GM12878 (cell line): Measurements from ENCODE around the gene MYBPHL. TPM values are rescaled to one million over a fixed set of nuclear protein-coding genes. Genes with fewer than 3 reads are reported as not detected.

Experiments
- ATAC-seq: fragments of 200-7000 bp; cut with Tn5 transposase; 3 replicates; pipeline ENCODE4 v1.9.1; 2020; ENCODE audit warnings: mild to moderate bottlenecking, moderate library complexity
- BruUV-seq: library from RNA; stranded (reverse); fragments of 400-500 nt; replicated peaks from 2 replicates; lab custom pipeline; 2021; lab: Mats Ljungman, UMichigan
- CTCF ChIA-PET: fragments of 300-600 bp; sonication (Branson Sonifier 250); formaldehyde crosslinking; extraction: SDS; loops from one replicate; lab custom pipeline; 2021; ENCODE audit warnings: inconsistent platforms; lab: Yijun Ruan, JAX
- POLR2A ChIA-PET: fragments of 350-600 bp; formaldehyde crosslinking; extraction: SDS; loops from one replicate; lab custom pipeline; 2021; ENCODE audit warnings: inconsistent platforms; lab: Charles Lee
- RAD21 ChIA-PET: fragments of 300-600 bp; sonication (Branson Sonifier 250); formaldehyde crosslinking; loops from one replicate; lab custom pipeline; 2023; ENCODE audit warnings: antibody characterized with exemption; ENCODE audit not compliant: unreplicated experiment; lab: Charles Lee
- SMC1A ChIA-PET: fragments of 300-600 bp; sonication (Branson Sonifier 250); formaldehyde crosslinking; loops from one replicate; lab custom pipeline; 2023; ENCODE audit not compliant: unreplicated experiment, uncharacterized antibody; lab: Charles Lee
- DNase-seq: peaks from one replicate; pipeline ENCODE4 v3.0.0-alpha.2; 2011; ENCODE audit warnings: low read depth, low spot score
- FAIRE-seq: peaks from 3 replicates; lab custom pipeline; 2011; peaks lifted over from hg19 to GRCh38; lab: Jason Lieb, UNC
- H2AFZ ChIP-seq: 2 replicates; pipeline ENCODE4 v1.6.0; 2011; ENCODE audit warnings: low read depth, low read length, control low read depth; ENCODE audit not compliant: control insufficient read depth
- H3K27ac ChIP-seq: 2 replicates; pipeline ENCODE4 v1.5.1; 2011; ENCODE audit warnings: control low read depth; ENCODE audit not compliant: control insufficient read depth, insufficient read depth
- H3K27me3 ChIP-seq, 2 experiments: replicated peaks in 1 of 2; 2 replicates each; pipeline versions ENCODE4 v1.6.0 to v1.6.1; 2011; ENCODE audit warnings: low read length in 1 of 2; ENCODE audit not compliant: control insufficient read depth in 2 of 2, insufficient read depth in 2 of 2
- H3K36me3 ChIP-seq, 2 experiments: 2 replicates each; pipeline ENCODE4 v1.5.1; 2011; ENCODE audit warnings: low read length in 1 of 2; ENCODE audit not compliant: control insufficient read depth in 2 of 2, insufficient read depth in 2 of 2
- H3K4me1 ChIP-seq: 2 replicates; pipeline ENCODE4 v1.6.1; 2011; ENCODE audit warnings: mild to moderate bottlenecking, low read length, moderate library complexity, mixed read lengths; ENCODE audit not compliant: control insufficient read depth, insufficient read depth
- H3K4me2 ChIP-seq: 2 replicates; pipeline ENCODE4 v1.6.0; 2011; ENCODE audit warnings: control low read depth; ENCODE audit not compliant: control insufficient read depth, insufficient read depth
- H3K4me3 ChIP-seq: fragments of 200-600 bp; sonication (generic); 2 replicates; pipeline ENCODE4 v1.5.1; 2016
- H3K79me2 ChIP-seq: 2 replicates; pipeline ENCODE4 v1.6.0; 2011; ENCODE audit warnings: low read length; ENCODE audit not compliant: control insufficient read depth, insufficient read depth
- H3K9ac ChIP-seq: 2 replicates; pipeline ENCODE4 v1.8.0; 2011; ENCODE audit warnings: low read length, control low read depth, mixed read lengths; ENCODE audit not compliant: control insufficient read depth, insufficient read depth
- H3K9me3 ChIP-seq: replicated peaks from 3 replicates; pipeline ENCODE4 v1.5.1; 2011; ENCODE audit warnings: mild to moderate bottlenecking, low read length; ENCODE audit not compliant: control insufficient read depth, insufficient read depth
- H4K20me1 ChIP-seq: 2 replicates; pipeline ENCODE4 v1.6.0; 2011; ENCODE audit not compliant: control insufficient read depth, insufficient read depth
- EGR1 ChIP-seq, 2 experiments: IDR thresholded peaks; 1 replicate in 1 of 2; 2 replicates in 1 of 2; pipeline ENCODE4 v1.6.1; 2011 to 2012; ENCODE audit warnings: low read depth in 2 of 2, low read length in 2 of 2, borderline replicate concordance in 1 of 2, mild to moderate bottlenecking in 1 of 2, moderate library complexity in 1 of 2
- FOXM1 ChIP-seq: IDR thresholded peaks from 2 replicates; pipeline ENCODE4 v1.6.1; 2012; ENCODE audit warnings: low read depth, mild to moderate bottlenecking, inconsistent platforms, low read length, moderate library complexity
- MTA3 ChIP-seq: IDR thresholded peaks from 2 replicates; pipeline ENCODE4 v1.6.1; 2012; ENCODE audit warnings: low read length, inconsistent platforms, borderline replicate concordance
- MXI1 ChIP-seq: fragments of 150-350 bp; IDR thresholded peaks from 2 replicates; pipeline ENCODE4 v1.6.1; 2011; ENCODE audit warnings: low read depth, mild to moderate bottlenecking, inconsistent platforms, low read length, improper control_type of control experiment
- MYC ChIP-seq: IDR thresholded peaks from 2 replicates; pipeline ENCODE4 v1.6.1; 2011; ENCODE audit warnings: mild to moderate bottlenecking, low read length, moderate library complexity, inconsistent platforms; ENCODE audit not compliant: insufficient read depth, insufficient replicate concordance, insufficient read length, severe bottlenecking
- NR2C2 ChIP-seq: IDR thresholded peaks from 2 replicates; pipeline ENCODE4 v1.6.1; 2011; ENCODE audit warnings: borderline replicate concordance, low read depth; ENCODE audit not compliant: control insufficient read depth, insufficient read length
- PAX5 ChIP-seq: IDR thresholded peaks from 2 replicates; pipeline ENCODE4 v1.6.1; 2011; ENCODE audit warnings: low read depth, low read length, borderline replicate concordance
- PAX8 ChIP-seq: fragments of 450-650 bp; IDR thresholded peaks from 2 replicates; pipeline ENCODE4 v1.6.1; 2017; ENCODE audit warnings: mild to moderate bottlenecking, moderate library complexity
- RBBP5 ChIP-seq: fragments of 200-600 bp; sonication (generic); conservative IDR thresholded peaks from 2 replicates; pipeline ENCODE4 v1.6.1; 2016
- SMAD1 ChIP-seq: fragments of 450-650 bp; IDR thresholded peaks from 2 replicates; pipeline ENCODE4 v1.6.1; 2018; ENCODE audit warnings: mild to moderate bottlenecking, low read depth; ENCODE audit not compliant: partially characterized antibody
- SMAD5 ChIP-seq: IDR thresholded peaks from 2 replicates; pipeline ENCODE4 v1.6.1; 2016; ENCODE audit warnings: antibody characterized with exemption, low read depth
- SMARCA5 ChIP-seq: fragments of 450-650 bp; IDR thresholded peaks from 2 replicates; pipeline ENCODE4 v1.6.1; 2017; ENCODE audit warnings: mild to moderate bottlenecking
- SREBF2 ChIP-seq: IDR thresholded peaks from 2 replicates; pipeline ENCODE4 v1.6.1; 2012; ENCODE audit warnings: mild to moderate bottlenecking, low read length
- STAT3 ChIP-seq: IDR thresholded peaks from 2 replicates; pipeline ENCODE4 v1.6.1; 2011; ENCODE audit warnings: low read depth, low read length, improper control_type of control experiment
- YBX1 ChIP-seq: fragments of 450-650 bp; IDR thresholded peaks from 2 replicates; pipeline ENCODE4 v1.6.1; 2016; ENCODE audit warnings: antibody characterized with exemption
- ZNF274 ChIP-seq: IDR thresholded peaks from one replicate; pipeline ENCODE4 v1.8.0; 2011; ENCODE audit not compliant: insufficient read length, insufficient read depth
- ZSCAN29 ChIP-seq: fragments of 450-650 bp; IDR thresholded peaks from 2 replicates; pipeline ENCODE4 v1.6.1; 2017; ENCODE audit warnings: mild to moderate bottlenecking, moderate library complexity
- WGBS: methylation state at CpG from one replicate; pipeline ENCODE4 v1.1.6; 2016; ENCODE audit warnings: low lambda C conversion rate; ENCODE audit not compliant: insufficient replicate concordance, insufficient coverage; ENCODE audit errors: missing lambda C conversion rate; 5-methylcytosine and 5-hydroxymethylcytosine counted together
- in situ Hi-C: fragments of 300-500 bp; cut with MboI; formaldehyde crosslinking; loops from 9 replicates; pipeline ENCODE4 v1.14.3; 2018; ENCODE audit warnings: mixed read lengths
- intact Hi-C: fragments of 100-400 bp; cut with micrococcal nuclease; formaldehyde crosslinking; loops from one replicate; pipeline ENCODE4 v1.14.2; 2022; ENCODE audit not compliant: unreplicated experiment
- polyA plus RNA-seq, 11 experiments: library from polyadenylated mRNA; depleted of rRNA in 4 of 11; unstranded in 6 of 11; stranded (reverse) in 5 of 11; fragments of >200 nt; fragmentation: Nextera tagmentation in 4 of 11; fragmentation: Illumina TruSeq in 1 of 11; extraction: Ambion mirVana in 4 of 11; extraction: Trizol in 1 of 11; gene quantifications; 1 replicate in 1 of 11; 2 replicates in 10 of 11; pipeline versions ENCODE4 v1.2.1 to v1.2.3, GENCODE V29; 2011 to 2016; ENCODE audit warnings: inconsistent platforms in 2 of 11, missing spikeins in 2 of 11, low read depth in 1 of 11
- total RNA-seq, 4 experiments: library from RNA; depleted of rRNA in 3 of 4; stranded (reverse); fragments of >200 nt in 3 of 4; fragmentation: Illumina TruSeq in 1 of 4; extraction: Trizol in 1 of 4; gene quantifications; 2 replicates each; pipeline versions ENCODE4 v1.2.1 to v1.2.3, GENCODE V29; 2013 to 2021
- TF ChIP-seq, protein P1 (sequence below): fragments of 450-650 bp; IDR thresholded peaks from 2 replicates; pipeline ENCODE4 v1.6.1; 2017; ENCODE audit warnings: antibody characterized with exemption, mild to moderate bottlenecking, moderate library complexity
- TF ChIP-seq, protein P2 (sequence below): fragments of 450-650 bp; conservative IDR thresholded peaks from 2 replicates; pipeline ENCODE4 v1.6.1; 2017; ENCODE audit warnings: mild to moderate bottlenecking, moderate library complexity

The MYBPHL gene
- total and polyA plus RNA-seq, 10 of the 15 experiments (the other 5 are each of a cell fraction or from before 2014, with no cell fraction given), result 0.16 to 0.75 (median 0.54) TPM; not detected in 7

GRCh38 chr1:109280862-109281261, 25.9 kb downstream of the MYBPHL start:
- POLR2A ChIA-PET, result no interaction called here
- no peak for TF ChIP-seq ZSCAN29
- no peak for TF ChIP-seq MYC
- no peak for TF ChIP-seq SMAD1
- TF ChIP-seq NR2C2, result no peak
- TF ChIP-seq SREBF2, result no peak
- TF ChIP-seq, protein P1, sequence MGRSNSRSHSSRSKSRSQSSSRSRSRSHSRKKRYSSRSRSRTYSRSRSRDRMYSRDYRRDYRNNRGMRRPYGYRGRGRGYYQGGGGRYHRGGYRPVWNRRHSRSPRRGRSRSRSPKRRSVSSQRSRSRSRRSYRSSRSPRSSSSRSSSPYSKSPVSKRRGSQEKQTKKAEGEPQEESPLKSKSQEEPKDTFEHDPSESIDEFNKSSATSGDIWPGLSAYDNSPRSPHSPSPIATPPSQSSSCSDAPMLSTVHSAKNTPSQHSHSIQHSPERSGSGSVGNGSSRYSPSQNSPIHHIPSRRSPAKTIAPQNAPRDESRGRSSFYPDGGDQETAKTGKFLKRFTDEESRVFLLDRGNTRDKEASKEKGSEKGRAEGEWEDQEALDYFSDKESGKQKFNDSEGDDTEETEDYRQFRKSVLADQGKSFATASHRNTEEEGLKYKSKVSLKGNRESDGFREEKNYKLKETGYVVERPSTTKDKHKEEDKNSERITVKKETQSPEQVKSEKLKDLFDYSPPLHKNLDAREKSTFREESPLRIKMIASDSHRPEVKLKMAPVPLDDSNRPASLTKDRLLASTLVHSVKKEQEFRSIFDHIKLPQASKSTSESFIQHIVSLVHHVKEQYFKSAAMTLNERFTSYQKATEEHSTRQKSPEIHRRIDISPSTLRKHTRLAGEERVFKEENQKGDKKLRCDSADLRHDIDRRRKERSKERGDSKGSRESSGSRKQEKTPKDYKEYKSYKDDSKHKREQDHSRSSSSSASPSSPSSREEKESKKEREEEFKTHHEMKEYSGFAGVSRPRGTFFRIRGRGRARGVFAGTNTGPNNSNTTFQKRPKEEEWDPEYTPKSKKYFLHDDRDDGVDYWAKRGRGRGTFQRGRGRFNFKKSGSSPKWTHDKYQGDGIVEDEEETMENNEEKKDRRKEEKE, result no peak
- no peak for TF ChIP-seq EGR1 (IDR thresholded peaks at IDR 0.05; ENCODE audit: borderline replicate concordance in 1 of 2, low read depth in 2 of 2, low read length in 2 of 2)
- TF ChIP-seq RBBP5, result no peak
- no peak for TF ChIP-seq FOXM1
- no peak for TF ChIP-seq ZNF274
- TF ChIP-seq SMARCA5, result no peak
- no peak for TF ChIP-seq PAX8
- TF ChIP-seq SMAD5, result no peak
- no peak for TF ChIP-seq YBX1
- TF ChIP-seq MTA3, result no peak
- TF ChIP-seq STAT3, result no peak
- no peak for TF ChIP-seq MXI1
- no peak for TF ChIP-seq PAX5
- TF ChIP-seq, protein P2, sequence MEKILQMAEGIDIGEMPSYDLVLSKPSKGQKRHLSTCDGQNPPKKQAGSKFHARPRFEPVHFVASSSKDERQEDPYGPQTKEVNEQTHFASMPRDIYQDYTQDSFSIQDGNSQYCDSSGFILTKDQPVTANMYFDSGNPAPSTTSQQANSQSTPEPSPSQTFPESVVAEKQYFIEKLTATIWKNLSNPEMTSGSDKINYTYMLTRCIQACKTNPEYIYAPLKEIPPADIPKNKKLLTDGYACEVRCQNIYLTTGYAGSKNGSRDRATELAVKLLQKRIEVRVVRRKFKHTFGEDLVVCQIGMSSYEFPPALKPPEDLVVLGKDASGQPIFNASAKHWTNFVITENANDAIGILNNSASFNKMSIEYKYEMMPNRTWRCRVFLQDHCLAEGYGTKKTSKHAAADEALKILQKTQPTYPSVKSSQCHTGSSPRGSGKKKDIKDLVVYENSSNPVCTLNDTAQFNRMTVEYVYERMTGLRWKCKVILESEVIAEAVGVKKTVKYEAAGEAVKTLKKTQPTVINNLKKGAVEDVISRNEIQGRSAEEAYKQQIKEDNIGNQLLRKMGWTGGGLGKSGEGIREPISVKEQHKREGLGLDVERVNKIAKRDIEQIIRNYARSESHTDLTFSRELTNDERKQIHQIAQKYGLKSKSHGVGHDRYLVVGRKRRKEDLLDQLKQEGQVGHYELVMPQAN, result no peak
- intact Hi-C loops (no loop called here), in situ Hi-C loops (no loop called here)
- H3K36me3 ChIP-seq, result no peaks in the 10 kb centered on the region
- no peak overlapping the region for H3K9ac ChIP-seq
- RAD21 ChIA-PET, result interaction anchor here (3.0 to 3.3 kb wide), 2 partner anchors 118 to 252 kb away, joined by 13 to 21 read pairs; partner anchors contain the start of gene SORT1
- H3K27me3 ChIP-seq, result no peaks in the 10 kb centered on the region
- DNase-seq (no peak), ATAC-seq (no peak), FAIRE-seq (no peak)
- no peaks in the 10 kb centered on the region for H4K20me1 ChIP-seq
- CTCF ChIA-PET, result interaction anchor here (1.0 to 2.9 kb wide), 2 partner anchors 118 to 251 kb away, joined by 4 to 28 read pairs; no protein-coding TSS in a partner anchor
- peaks cover 3% of the 10 kb centered on the region for H3K4me1 ChIP-seq
- H2AFZ ChIP-seq, result no peak overlapping the region
- no peaks in the 10 kb centered on the region for H3K9me3 ChIP-seq
- SMC1A ChIA-PET, result interaction anchor here (3.1 kb wide), 1 partner anchor 118 kb away, joined by 19 read pairs; the partner anchor contains the start of gene SORT1
- H3K27ac ChIP-seq, result no peak overlapping the region
- H3K4me2 ChIP-seq, result no peak overlapping the region
- H3K79me2 ChIP-seq, result no peaks in the 10 kb centered on the region
- H3K4me3 ChIP-seq, result no peak overlapping the region
- WGBS, result 93% methylated on average over 11 of the region's 12 CpGs
- no TSS peak for BruUV-seq
